LNCAP (cell line): ENCODE results near the gene CDKL1.

Experiments
- TF ChIP-seq, protein P1 (sequence below): fragments of 450-650 bp; IDR thresholded peaks from 2 replicates; pipeline ENCODE4 v1.5.1; 2017; ENCODE audit warnings: mild to moderate bottlenecking

Gene CDKL1

DNA sequence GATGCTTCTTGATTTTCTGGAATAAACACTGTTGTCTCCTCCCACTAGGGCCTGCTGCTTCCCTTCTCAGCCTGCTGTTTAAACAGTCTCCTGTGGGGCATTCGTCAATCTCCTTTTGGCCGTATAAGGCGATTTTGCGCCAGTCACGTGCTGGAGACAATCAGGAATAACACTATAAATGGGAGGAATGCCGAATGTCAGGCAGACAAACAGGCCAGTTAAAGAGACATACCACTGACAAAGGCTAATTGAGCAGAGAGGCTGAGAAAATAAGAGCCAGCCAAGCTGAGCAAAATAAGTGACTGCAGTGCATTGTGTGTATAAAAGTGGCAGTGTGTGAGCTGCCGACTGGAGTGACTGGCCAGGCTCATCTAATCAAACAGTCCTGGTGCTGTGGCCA is 61.3 kb downstream of the CDKL1 start:
- TF ChIP-seq, protein P1, sequence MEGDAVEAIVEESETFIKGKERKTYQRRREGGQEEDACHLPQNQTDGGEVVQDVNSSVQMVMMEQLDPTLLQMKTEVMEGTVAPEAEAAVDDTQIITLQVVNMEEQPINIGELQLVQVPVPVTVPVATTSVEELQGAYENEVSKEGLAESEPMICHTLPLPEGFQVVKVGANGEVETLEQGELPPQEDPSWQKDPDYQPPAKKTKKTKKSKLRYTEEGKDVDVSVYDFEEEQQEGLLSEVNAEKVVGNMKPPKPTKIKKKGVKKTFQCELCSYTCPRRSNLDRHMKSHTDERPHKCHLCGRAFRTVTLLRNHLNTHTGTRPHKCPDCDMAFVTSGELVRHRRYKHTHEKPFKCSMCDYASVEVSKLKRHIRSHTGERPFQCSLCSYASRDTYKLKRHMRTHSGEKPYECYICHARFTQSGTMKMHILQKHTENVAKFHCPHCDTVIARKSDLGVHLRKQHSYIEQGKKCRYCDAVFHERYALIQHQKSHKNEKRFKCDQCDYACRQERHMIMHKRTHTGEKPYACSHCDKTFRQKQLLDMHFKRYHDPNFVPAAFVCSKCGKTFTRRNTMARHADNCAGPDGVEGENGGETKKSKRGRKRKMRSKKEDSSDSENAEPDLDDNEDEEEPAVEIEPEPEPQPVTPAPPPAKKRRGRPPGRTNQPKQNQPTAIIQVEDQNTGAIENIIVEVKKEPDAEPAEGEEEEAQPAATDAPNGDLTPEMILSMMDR: no peak

DNA sequence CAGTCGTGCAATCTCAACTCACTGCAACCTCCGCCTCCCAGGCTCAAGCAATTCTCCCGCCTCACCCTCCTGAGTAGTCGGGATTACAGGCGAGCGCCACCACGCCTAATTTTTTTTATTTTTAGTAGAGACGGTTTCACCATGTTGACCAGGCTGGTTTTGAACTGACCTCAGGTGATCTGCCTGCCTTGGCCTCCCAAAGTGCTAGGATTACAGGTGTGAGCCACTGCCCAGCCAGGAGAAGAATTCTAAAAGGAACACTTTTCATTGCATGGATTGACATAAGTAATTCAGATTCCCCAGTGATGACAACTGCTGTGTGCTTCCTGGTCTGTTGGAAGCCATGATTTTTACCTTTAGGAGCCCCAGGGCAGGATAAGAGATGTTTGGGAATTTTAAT is 62.5 kb downstream of the CDKL1 start:
- TF ChIP-seq, protein P1: no peak

DNA sequence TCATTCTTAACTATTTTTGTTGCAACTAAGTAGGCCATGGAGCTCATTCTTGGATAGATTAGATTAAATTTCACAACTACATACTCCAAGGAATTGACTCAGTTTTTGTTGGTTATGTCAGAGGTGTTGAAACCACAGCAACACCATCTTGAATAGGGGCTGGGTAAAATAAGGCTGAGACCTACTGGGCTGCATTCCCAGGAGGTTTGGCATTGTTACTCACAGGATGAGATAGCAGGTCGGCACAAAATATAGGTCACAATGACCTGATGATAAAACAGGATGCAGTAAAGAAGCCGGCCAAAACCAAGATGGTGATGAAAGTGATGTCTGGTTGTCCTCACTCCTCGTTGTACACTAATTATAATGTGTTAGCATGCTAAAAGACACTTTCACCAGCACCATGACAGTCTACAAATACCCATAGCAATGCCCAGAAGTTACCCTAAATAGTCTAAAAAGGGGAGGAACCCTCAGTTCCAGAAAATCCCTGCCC is 63.6 kb downstream of the CDKL1 start:
- TF ChIP-seq, protein P1: no peak

DNA sequence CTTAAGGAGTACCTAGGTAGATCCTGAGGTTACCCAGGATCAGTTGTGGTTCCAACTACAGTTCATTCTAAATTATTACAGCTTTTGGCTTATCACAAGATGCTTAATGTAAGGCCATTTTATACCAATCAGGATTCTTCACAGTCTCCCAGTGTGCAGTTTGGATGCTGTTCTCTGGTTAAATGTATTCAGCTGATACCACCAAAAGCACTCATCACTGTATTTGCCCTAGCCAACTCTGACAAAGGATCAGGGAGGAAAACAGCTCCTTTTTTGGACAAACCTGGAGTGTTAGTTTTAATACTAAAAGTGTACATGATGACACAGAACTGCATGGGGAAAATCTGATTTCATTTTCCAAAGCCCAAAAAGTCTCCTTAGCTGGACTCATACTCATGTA is 65.1 kb downstream of the CDKL1 start:
- TF ChIP-seq, protein P1: no peak

DNA sequence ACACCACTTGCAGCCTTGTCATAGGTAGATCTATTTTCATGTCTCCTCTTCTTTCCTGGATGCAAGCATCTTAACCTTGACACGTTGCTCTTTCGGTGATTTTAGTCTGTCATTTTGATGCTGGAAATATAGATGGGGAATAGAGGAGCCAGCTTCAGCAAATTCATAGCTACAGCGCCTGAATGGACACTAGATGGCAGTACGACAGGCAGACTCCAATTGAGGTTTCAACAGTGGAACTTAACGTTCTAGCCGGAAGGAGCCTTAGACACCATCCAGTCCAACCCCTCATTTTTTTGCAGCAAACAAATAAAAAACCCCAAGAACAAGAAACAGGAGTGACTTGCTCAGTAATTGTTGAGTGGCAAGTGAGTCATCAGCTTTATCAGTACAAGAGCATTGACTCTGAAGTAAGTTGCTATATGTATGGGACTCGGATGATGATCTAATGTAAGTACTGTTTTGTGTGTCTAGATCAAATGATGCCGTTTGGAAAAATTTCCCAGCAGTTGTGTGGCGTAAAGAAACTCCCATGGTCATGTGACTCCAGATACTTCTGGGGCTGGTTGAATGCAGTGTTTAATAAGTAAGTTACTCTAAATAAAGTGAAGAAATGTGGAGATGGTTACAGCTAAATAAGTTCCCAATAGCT is 75.5 kb downstream of the CDKL1 start:
- TF ChIP-seq, protein P1: peak; percentile 93

DNA sequence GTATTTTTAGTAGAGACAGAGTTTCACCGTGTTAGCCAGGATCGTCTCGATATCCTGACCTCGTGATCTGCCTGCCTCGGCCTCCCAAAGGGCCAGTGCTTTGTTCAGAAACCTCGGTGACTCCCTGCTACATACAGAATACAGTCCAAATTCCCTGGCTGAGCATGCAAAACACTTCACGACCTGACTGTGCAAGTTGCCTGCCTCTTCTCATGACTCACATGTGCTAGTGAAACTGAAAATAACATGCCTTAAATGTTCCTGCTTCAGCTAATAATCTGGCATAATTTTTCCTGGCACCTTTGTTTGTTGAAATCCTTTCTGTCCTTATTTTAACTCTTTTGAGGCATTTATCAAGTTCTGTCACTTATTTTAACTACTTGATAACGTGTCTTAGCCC is 76.4 kb downstream of the CDKL1 start:
- TF ChIP-seq, protein P1: no peak

DNA sequence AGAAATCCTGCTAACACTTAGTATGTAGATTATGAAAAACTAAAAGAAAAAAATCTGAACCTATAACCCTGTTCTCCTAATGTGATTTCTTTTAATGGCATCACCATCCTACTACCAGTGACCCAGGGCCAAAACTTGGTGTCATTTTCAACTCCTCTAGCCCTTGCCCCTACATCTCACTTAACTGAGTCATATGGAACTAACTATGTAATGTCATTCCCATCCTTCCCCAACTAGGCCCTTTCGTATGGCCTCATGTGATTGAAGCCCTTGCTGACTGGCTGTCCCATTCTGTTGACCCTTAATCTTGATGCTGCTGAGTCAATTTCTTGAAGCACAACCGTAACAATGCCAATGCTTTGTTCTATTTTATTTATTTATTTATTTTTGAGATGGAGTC is 77.0 kb downstream of the CDKL1 start:
- TF ChIP-seq, protein P1: no peak

DNA sequence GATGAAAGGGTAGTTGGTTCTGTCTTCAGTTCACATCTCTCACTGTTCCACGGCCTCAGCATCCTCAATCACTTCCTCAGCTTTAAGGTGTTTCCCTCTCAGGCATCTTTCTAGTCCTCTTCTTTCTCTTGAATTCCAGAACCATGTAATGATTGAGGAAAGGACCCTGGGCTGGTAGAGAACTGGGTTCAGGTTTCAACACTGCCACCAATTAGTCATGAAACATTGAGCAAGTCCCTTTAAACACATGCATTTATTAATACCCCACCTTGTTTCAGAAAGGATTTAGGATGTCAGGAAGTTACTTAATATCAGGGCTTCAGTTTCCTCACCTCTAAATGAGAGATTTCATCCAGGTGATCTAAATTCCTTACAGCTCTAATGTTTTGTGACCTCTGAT is 77.4 kb downstream of the CDKL1 start:
- TF ChIP-seq, protein P1: no peak
